Stimulated activated CD4-positive, alpha-beta T cell treated with anti-CD3 and anti-CD28 coated beads, Interleukin-12 subunit alpha, Interleukin-12 subunit beta, amount 100 ng/mL, for 4 hours (primary cell): ENCODE measurements around the gene OTOR.

Experiments used
- DNase-seq: peaks from one replicate; pipeline ENCODE4 v3.0.0-alpha.2; 2020

The OTOR gene

DNA sequence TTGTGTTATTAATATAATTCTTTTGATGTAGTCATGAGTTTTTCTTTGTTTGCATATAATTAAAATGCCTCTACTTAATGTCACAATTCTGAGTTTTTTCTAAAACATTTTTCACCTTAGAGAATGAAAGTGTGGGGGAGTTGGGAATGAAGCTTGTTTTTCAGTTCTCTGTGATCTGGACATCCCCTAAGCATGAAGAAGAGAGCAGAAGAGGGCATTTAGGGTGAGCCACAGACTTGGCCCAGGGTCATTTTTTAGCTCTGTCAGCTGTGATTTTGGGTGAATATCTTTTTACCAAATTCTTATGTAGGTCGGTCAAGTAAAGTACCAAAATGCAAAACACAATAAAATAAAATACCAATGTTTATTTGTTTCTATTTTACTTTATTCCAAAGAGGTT, 3.9 kb downstream of the OTOR start:
- no peak for DNase-seq

DNA sequence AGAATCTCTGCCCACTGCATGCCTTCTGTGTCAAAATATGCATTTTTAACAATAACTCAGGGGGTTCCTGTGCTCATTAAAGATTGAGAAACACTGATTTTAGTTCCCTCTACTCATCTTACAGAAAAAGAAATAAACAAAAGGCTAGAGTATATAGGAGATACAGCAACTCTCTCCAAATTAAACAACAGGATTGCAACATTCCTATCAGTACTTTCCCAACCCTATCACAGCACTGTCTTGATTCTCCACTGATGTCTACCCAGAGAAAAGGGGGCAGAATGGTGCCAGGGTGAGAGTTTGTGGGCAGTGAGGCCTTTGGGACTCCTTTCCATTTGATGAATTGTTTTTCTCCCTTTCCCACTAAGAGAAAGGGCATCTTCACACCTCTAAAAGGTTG, 4.7 kb downstream of the OTOR start:
- no peak for DNase-seq

DNA sequence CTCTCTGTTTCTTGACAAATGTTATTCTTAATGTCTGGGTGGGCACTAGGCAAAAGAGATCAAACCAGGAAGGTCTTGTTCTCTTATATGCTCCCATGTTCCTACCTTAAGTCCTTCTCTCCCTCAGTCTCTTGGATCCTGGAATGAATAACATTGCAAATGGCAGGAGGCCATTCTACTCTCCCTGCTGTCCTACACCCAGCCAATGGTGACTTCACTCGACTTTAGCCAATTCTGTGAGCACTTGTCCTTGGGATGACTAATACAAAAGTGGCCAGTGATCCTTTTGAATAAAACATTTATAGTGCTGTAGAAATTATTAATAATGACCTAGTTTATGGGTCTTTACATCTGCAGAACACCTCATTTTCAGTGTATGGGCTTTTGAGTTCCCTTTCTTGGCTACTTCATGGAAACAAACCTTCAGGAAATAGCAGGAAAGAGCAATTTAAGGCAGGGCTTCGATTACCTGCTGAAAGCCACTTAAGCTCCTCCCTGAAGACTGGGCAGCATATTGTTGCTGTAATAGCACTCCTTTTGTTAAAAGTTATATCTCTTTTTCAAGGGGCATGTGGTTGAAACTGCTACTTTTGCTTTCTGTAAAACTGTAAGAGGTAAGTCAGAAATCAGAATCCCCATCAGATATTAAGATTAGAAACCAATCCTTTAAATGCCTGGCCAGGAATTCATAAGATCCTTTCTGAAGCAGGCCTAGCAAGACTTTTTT, 10.5 kb downstream of the OTOR start:
- DNase-seq = no peak

DNA sequence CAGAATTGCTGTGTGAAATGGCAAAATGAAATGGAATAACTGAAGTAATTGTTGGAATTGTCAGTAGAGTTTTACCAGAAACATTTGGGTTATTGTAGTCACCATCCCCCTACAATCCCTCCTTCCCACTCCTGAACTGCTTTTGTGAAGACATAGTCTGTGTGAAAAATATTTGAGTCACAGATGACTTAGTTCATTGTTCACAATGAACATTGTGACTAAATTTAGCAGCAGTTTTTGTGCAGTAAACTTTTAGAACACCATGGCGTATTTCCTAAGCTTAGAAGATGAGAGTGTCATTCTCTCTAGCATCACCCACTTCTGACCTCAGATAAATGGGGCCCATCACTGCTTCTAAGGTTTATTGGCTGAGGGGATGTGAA, 11.0 kb downstream of the OTOR start:
- no peak for DNase-seq

DNA sequence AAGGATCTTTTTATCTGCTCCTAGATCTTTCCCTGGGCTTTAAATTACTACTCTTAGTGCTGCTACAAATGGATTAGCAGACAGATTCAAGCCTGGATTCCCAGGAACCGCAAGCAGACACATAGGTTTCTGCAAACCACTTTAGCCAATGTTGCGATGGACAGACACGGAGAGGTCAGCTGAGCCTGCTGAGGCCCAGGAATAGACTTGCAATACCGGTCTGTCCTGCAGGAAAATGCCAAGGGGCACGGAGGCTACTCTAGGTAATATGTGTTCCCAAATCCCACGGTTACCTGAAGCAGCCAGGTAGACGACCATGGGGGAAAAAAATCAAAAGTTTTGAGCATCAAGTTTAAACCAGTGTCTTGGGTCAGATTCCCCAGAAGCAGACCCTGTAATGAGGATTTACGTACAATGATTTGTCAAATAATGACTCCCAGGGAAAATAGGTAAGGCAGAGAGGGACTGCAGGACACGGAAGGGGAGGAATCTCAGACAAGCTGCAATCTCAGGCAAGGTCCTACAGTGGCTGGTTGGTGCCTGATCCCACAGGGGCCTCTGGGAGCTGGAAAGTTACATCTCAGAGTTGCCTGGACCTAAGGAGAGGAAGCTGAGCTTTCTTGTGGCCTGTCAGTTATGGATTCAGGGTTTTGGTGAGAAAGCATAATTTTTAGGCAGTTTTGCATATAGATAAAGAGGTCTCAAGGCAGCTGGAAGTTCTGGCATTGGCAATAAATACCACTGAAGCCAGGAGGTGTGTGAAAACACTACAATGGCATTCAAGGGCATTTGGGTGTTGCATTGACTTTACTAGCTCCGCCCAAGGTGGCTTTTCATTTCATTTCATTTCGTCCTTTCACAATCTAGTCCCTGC, 12.5 kb downstream of the OTOR start:
- no peak for DNase-seq

DNA sequence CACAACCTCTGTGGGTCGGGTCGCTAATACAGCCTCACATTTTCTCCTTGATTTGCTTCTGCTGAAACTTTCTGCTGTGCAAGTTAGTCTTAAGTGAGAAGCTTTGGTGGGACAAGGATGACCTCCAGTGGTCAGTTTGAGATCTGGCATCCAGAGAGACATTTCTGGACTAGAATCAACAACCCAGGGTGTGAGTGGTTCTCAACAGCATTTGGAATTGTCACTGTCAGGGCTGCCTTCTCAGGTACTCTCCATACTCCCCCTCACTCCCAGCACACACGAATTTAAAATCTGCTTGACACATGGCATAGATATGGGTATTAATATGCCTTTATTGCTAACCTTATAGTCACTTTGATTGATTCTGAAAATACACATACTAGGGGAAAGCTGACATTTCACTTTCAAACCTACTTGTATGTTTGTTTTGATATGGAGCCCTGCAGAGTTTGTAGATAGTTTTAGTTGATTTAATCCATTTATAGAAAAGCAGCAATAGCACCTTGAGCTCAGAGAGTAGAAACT, 13.2 kb downstream of the OTOR start:
- peak; percentile 10 for DNase-seq

DNA sequence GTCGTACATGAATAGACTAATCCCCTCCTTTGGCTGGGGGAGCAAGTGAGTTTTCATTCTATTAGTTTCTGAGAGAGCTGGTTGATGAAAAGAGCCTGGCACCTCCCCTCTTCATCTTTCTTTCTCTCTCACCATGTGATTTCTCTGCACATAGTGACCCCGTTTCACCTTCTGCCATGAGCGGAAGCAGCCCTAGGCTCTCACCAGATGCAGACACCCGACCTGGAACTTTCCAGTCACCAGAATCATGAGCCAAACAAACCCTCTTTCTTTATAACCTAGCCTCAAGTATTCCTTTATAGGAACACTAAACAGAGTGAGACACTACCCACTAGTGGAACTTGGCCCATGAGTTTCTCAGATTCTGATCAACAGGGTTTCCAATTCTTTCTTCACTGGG, 16.4 kb downstream of the OTOR start:
- no peak for DNase-seq

DNA sequence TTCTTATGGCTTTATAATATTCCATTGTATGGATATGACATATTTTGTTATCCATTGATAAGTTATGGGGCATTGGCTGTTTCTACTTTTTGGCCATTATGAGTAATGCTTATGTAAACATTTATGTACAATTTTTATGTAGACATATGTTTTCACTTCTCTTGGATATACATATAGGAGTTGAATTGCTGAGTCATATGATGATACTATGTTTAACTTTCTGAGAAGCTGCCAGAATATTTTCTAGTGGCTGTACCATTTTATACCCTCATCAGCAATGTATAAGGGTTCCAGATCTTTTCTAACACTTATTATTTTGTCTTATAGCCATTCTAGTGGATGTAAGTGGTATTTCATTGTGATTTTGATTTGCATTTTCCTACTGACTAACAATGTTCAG, 23.1 kb downstream of the OTOR start:
- no peak for DNase-seq

DNA sequence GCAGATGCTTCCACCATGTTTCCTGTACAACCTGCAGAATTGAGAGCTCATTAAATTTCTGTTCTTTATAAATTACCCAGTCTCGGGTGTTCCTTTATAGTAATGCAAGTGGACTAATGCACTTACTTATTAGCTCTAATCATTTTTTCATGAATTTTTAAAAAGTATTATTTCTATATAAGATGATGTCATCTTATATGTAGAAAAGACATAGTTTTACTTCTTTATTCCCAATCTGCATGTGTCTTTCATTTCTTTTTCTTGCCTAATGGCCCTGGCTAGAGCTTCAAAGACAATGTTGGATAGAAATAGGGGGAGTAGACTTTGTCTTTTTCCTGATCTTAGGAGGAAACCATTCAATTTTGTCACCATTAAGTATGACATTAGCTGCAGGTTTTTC, 27.8 kb downstream of the OTOR start:
- DNase-seq = no peak

DNA sequence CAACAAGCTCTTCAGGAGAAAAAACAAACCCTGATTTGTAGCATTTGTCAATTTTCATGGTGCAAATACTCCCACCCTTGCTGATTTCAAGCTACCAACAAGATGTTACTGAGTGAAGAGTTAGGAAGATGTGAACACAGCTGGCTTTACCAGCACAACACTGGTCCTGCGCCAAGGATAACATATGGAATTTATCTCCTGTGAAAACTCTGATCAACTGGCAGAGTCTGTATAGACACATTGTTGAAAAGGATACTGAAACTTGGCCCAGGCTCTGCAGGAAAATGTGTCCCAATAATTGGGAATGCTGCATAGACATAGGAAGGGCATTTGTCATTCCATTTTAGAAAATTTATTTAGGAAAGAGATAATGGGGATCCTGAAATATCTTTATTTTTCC, 29.0 kb downstream of the OTOR start:
- DNase-seq = no peak

DNA sequence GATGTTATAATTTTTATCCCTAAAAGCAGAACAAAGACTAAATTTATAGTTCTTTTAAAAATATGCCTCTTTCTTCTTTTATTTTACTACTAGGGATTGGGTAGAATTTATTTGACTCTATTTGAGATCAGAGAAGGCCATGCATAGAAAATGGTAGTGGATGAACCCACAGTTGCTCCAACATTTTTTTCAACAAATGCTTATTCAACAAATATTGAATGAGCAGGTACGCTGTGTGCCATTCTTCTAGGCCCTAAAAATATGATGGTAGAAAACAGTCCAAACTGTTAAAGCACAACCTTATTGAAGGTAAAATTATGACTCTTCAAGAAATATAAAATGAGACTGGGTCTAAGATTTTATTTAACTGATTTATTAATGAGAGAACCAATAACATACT, 30.0 kb downstream of the OTOR start:
- no peak for DNase-seq

DNA sequence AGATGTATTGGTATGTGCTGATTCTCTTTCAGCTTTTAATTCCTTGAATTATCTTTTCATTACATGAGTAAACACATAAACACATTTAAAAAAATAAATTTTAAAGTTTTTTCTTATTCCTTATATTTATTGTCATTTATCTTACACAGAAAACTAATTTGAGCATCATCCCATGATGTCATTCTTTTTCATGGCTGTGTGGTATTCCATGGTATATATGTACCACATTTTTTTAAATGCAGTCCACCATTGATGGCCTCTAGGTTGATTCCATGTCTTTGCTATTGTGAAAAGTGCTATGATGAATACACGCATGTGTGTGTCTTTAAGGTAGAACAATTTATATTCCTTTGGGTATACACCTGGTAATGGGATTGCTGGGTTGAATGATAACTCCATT, 33.3 kb downstream of the OTOR start:
- DNase-seq = no peak

DNA sequence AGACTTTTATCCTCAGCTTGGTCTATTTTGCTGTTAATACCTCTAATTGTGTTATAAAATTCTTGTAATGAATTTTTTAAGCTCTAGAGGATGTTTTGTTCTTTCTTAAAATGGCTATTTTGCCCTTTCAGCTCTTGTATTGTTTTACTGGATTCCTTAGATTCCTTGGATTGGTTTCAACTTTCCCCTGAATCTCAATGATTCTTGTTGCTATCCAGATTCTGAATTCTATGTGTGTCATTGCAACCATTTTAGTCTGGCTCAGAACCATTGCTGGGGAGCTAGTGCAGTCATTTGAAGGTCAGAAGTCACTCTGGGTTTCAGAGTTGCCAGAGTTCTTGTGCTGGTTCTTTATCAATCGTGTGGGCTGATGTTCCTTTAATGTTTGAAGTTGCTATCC, 37.1 kb downstream of the OTOR start:
- no peak for DNase-seq
